Measurements from ENCODE around the gene FAN1.

DNA sequence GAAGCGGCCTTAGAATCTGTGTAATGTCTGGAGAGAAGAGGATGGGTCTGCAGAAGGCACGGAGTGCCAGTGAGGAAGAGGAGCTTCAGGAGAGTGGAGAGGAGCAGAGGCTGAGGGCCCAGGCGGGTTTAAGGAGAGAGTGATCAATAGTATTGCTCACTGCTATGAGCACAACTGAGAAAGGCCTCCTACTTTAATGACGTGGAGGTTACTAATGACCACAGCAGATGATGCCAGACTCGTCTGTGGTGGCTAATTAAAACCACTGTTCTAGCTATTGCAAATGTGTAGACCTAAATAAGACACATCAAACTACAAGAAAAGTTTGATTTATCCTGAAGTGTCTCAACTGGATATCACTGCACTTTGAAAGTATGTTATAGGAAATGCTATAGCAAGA is 54.5 kb downstream of the FAN1 start:
- TF ChIP-seq, protein P1, sequence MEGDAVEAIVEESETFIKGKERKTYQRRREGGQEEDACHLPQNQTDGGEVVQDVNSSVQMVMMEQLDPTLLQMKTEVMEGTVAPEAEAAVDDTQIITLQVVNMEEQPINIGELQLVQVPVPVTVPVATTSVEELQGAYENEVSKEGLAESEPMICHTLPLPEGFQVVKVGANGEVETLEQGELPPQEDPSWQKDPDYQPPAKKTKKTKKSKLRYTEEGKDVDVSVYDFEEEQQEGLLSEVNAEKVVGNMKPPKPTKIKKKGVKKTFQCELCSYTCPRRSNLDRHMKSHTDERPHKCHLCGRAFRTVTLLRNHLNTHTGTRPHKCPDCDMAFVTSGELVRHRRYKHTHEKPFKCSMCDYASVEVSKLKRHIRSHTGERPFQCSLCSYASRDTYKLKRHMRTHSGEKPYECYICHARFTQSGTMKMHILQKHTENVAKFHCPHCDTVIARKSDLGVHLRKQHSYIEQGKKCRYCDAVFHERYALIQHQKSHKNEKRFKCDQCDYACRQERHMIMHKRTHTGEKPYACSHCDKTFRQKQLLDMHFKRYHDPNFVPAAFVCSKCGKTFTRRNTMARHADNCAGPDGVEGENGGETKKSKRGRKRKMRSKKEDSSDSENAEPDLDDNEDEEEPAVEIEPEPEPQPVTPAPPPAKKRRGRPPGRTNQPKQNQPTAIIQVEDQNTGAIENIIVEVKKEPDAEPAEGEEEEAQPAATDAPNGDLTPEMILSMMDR (IDR thresholded peaks at IDR 0.05), result no peak
- no peak for TF ChIP-seq POLR2AphosphoS5 (IDR thresholded peaks at IDR 0.05)
